Neural cell (in vitro differentiated cells): ENCODE results near the gene LST1. TPM values are rescaled to one million over a fixed set of nuclear protein-coding genes. Genes with fewer than 3 reads are reported as not detected.

Experiments
- H2AFZ ChIP-seq: fragments of 200-600, 300-800 bp; sonication (generic), shearing (Covaris generic); 2 replicates; pipeline ENCODE4 v1.6.0; 2014; ENCODE audit warnings: low read depth, mild to moderate bottlenecking, antibody characterized with exemption, low read length, moderate library complexity
- H3F3A ChIP-seq: fragments of 200-600 bp; shearing (Covaris generic); 2 replicates; pipeline ENCODE4 v1.6.1; 2016; ENCODE audit warnings: mild to moderate bottlenecking, moderate library complexity, mixed read lengths, antibody characterized with exemption, low read length; ENCODE audit not compliant: insufficient read depth, poor library complexity, severe bottlenecking
- H3K27ac ChIP-seq: fragments of 200-600, 300-800 bp; sonication (generic), shearing (Covaris generic); 2 replicates; pipeline ENCODE4 v1.5.1; 2014; ENCODE audit warnings: mild to moderate bottlenecking, low read length, moderate library complexity
- H3K27me3 ChIP-seq: fragments of 300-800, 200-600 bp; sonication (generic), shearing (Covaris generic); 2 replicates; pipeline ENCODE4 v1.6.0; 2014; ENCODE audit warnings: mild to moderate bottlenecking, low read depth, low read length, moderate library complexity; ENCODE audit not compliant: insufficient read depth
- H3K36me3 ChIP-seq: fragments of 300-800, 200-600 bp; sonication (generic), shearing (Covaris generic); 2 replicates; pipeline ENCODE4 v1.5.1; 2014; ENCODE audit warnings: mild to moderate bottlenecking, antibody characterized with exemption, low read length, moderate library complexity; ENCODE audit not compliant: insufficient read depth
- H3K4me2 ChIP-seq: fragments of 300-800, 200-600 bp; sonication (generic), shearing (Covaris generic); 2 replicates; pipeline ENCODE4 v1.6.0; 2014; ENCODE audit warnings: mild to moderate bottlenecking, low read length
- H3K4me3 ChIP-seq: fragments of 300-800, 200-600 bp; sonication (generic), shearing (Covaris generic); 2 replicates; pipeline ENCODE4 v1.5.1; 2014; ENCODE audit warnings: mild to moderate bottlenecking, low read length, moderate library complexity
- H3K79me2 ChIP-seq: fragments of 200-600 bp; shearing (Covaris generic); replicated peaks from 2 replicates; pipeline ENCODE4 v1.6.0; 2014; ENCODE audit warnings: mild to moderate bottlenecking, low read length, moderate library complexity; ENCODE audit not compliant: insufficient read depth
- H3K9ac ChIP-seq: fragments of 300-800, 200-600 bp; sonication (generic), shearing (Covaris generic); 2 replicates; pipeline ENCODE4 v1.6.1; 2016; ENCODE audit warnings: mild to moderate bottlenecking, low read length, mixed read lengths
- H3K9me2 ChIP-seq: fragments of 200-600 bp; shearing (Covaris generic); 2 replicates; pipeline ENCODE4 v1.6.1; 2016; ENCODE audit warnings: mild to moderate bottlenecking, low read length, mixed read lengths; ENCODE audit not compliant: insufficient read depth
- H3K9me3 ChIP-seq: fragments of 200-600, 300-800 bp; sonication (generic), shearing (Covaris generic); 2 replicates; pipeline ENCODE4 v1.6.1; 2016; ENCODE audit warnings: mild to moderate bottlenecking, mixed run types, low read length, moderate library complexity, mixed read lengths
- H4K20me1 ChIP-seq: fragments of 200-600 bp; shearing (Covaris generic); 2 replicates; pipeline ENCODE4 v1.6.1; 2016; ENCODE audit warnings: mild to moderate bottlenecking, mixed run types; ENCODE audit not compliant: insufficient read depth
- CTCF ChIP-seq: fragments of 450-650 bp; IDR thresholded peaks from 2 replicates; pipeline ENCODE4 v1.5.1; 2014; ENCODE audit warnings: antibody characterized with exemption, mild to moderate bottlenecking, moderate library complexity; ENCODE audit not compliant: poor library complexity, severe bottlenecking
- EP300 ChIP-seq: fragments of 450-650 bp; conservative IDR thresholded peaks from 2 replicates; pipeline ENCODE4 v1.6.1; 2014; ENCODE audit warnings: antibody characterized with exemption, mild to moderate bottlenecking, moderate library complexity; ENCODE audit not compliant: poor library complexity, severe bottlenecking
- EZH2 ChIP-seq: fragments of 200-600, 300-800 bp; shearing (Covaris generic), sonication (generic); IDR thresholded peaks from 2 replicates; pipeline ENCODE4 v1.6.1; 2014; ENCODE audit warnings: antibody characterized with exemption, low read length, borderline replicate concordance, mild to moderate bottlenecking; ENCODE audit not compliant: insufficient read depth, poor library complexity, severe bottlenecking
- MXI1 ChIP-seq: fragments of 450-650 bp; conservative IDR thresholded peaks from 2 replicates; pipeline ENCODE4 v1.6.1; 2014; ENCODE audit warnings: antibody characterized with exemption, mild to moderate bottlenecking; ENCODE audit not compliant: poor library complexity, severe bottlenecking
- POLR2AphosphoS5 ChIP-seq: IDR thresholded peaks from 2 replicates; pipeline ENCODE4 v1.6.1; 2012
- RAD21 ChIP-seq: fragments of 450-650 bp; conservative IDR thresholded peaks from 2 replicates; pipeline ENCODE4 v1.6.1; 2014; ENCODE audit warnings: antibody characterized with exemption, mild to moderate bottlenecking, moderate library complexity
- REST ChIP-seq: IDR thresholded peaks from 2 replicates; pipeline ENCODE4 v1.6.1; 2012; ENCODE audit warnings: borderline replicate concordance
- SMC3 ChIP-seq: fragments of 450-650 bp; conservative IDR thresholded peaks from 2 replicates; pipeline ENCODE4 v1.6.1; 2014; ENCODE audit warnings: antibody characterized with exemption, mild to moderate bottlenecking, moderate library complexity; ENCODE audit not compliant: poor library complexity
- TAF1 ChIP-seq: IDR thresholded peaks from 2 replicates; pipeline ENCODE4 v1.6.1; 2012; ENCODE audit warnings: low read depth
- polyA plus RNA-seq: library from polyadenylated mRNA; depleted of rRNA; stranded (reverse); fragments of >200 nt; gene quantifications from 2 replicates; pipeline ENCODE4 v1.2.3, GENCODE V29; 2014

The LST1 gene
- polyA plus RNA-seq, 1 donor from 2014 or later: not detected

DNA sequence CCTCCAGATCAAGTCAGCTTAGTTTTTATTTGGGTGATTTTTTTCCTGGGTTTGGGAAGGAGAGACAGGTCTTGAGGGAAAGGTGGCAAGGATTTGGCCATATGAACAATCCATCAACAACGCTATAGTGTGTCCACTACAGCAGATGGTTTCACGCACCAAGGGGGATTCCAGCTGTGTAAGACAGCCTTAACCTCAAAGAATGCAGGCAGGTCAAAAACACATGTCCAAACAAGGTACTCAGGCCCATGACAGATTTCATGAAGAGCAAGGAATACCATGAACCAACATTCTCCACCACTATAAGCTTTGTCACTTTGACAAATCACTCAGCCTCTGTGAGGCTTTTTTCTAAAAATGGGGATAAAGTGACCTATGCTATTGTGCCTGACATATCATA is 30.9 kb downstream of the LST1 start:
- Histone ChIP-seq H3K9me2 (no peaks in the 10 kb centered on the region), H3K27ac (no peak overlapping the region), H4K20me1 (no peaks in the 10 kb centered on the region), H3K36me3 (no peaks in the 10 kb centered on the region), H3K79me2 (peaks cover 14% of the 10 kb centered on the region), H3F3A (no peaks in the 10 kb centered on the region), H3K4me2 (no peak overlapping the region), H3K4me3 (no peak overlapping the region), H2AFZ (no peak overlapping the region), H3K9ac (no peak overlapping the region), H3K27me3 (no peaks in the 10 kb centered on the region), H3K9me3 (no peaks in the 10 kb centered on the region)
- no peak for TF ChIP-seq CTCF
- TF ChIP-seq POLR2AphosphoS5: no peak
- no peak for TF ChIP-seq TAF1
- TF ChIP-seq EP300: no peak
- TF ChIP-seq MXI1: no peak
- no peak for TF ChIP-seq SMC3
- TF ChIP-seq RAD21: no peak
- no peak for TF ChIP-seq REST
- no peak for TF ChIP-seq EZH2

DNA sequence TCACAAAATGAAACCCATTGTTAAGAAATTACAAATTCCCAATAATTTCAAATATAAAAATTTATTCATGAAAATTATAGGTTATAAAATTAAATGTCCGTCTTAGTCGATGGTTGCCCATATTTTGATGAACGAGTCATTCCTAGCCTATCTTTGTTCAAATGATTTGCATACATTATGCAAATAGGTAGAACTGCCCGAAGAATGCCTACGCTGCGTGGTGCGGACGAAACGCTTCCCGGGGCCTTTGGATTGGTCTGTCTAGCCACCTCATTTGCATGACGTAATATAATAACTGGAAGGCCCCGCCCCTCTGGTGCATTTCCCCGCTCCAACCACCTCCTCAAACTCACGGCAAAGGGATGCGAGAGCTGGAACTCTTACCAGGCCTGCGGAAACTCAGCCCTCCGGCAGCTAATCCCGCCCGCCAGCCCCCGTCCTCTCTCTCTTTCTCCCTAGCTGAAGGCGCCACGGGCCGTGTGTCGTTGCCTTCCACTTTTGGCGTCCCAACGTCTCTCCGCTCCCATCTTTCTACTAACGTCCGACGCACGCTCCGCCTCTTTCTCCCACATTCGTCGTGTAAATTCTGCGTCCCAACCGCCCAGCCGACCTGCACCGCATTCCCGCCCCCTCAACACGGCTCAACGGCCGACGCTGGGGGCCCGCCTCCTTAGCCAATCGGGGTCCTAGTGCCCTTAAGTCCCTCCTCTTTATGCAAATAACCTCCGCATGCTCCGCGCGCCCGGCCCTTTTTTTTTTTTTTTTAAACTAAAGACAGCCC is 33.9 kb downstream of the LST1 start:
- Histone ChIP-seq H3K9ac (peak overlapping the region; percentile 100), H3K9me2 (no peaks in the 10 kb centered on the region), H3K4me2 (peak overlapping the region; percentile 17), H3K36me3 (no peaks in the 10 kb centered on the region), H3K9me3 (no peaks in the 10 kb centered on the region), H3K27me3 (no peaks in the 10 kb centered on the region), H4K20me1 (no peaks in the 10 kb centered on the region), H3K4me3 (peak overlapping the region; percentile 93), H3K79me2 (peaks cover 38% of the 10 kb centered on the region), H3F3A (no peaks in the 10 kb centered on the region), H2AFZ (peak overlapping the region; percentile 19), H3K27ac (peak overlapping the region; percentile 99)
- TF ChIP-seq CTCF (no peak), MXI1 (peak; percentile 50), EP300 (peak; percentile 72), EZH2 (no peak), POLR2AphosphoS5 (peak; percentile 94), TAF1 (peak; percentile 66), SMC3 (peak; percentile 51), REST (peak; percentile 94), RAD21 (peak; percentile 43)
